Activated CD4-positive, alpha-beta T cell treated with anti-CD3 and anti-CD28 coated beads for 1 hour (primary cell): Measurements from ENCODE around the gene ABCG2.

Experiments
- DNase-seq: peaks from one replicate; pipeline ENCODE4 v3.0.0-alpha.2; 2020

ABCG2 gene

DNA sequence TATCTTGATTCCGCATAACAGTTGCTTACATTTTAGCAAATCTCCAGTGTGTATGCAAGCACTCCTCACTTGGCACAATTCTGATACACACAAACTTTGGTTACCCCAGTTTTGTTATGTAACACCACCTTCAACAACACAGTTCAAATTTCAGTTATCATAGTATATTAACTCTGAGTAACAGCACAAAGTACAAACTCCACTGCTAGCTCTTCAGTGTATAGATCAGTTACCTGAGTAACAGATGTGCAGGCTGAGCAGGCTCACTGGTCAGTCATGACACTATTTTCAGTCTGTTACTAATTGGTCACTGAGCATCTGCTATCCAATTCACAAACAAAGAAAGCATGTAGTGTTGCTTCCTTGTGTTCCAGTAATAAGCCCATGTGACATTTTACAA, 95.6 kb downstream of the ABCG2 start:
- no peak for DNase-seq

GRCh38 chr4:88062311-88062710, 96.1 kb downstream of the ABCG2 start:
- no peak for DNase-seq

DNA sequence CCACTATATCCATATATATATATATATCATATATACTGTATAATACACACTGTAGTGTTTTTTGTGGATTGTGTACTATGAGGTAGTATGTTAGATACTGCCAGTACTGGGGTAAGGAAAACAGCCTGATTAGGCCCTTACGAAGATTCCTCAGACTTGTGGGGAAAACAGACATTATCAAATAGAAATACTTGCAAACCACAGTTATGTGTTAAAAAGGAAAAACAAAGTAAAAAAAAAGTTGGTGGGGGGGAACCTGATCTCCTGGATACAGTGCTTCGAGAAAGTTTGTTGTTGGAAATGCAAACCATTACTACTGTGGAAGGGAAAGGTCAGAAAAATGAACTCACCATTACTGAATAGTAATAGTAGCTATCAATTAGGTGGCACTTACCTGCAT, 98.0 kb downstream of the ABCG2 start:
- no peak for DNase-seq

- DNase-seq: no peak
Observed at GRCh38 chr4:88059766-88060165, 98.7 kb downstream of the ABCG2 start.

GRCh38 chr4:88058295-88058694, 100.1 kb downstream of the ABCG2 start:
- no peak for DNase-seq

- DNase-seq: no peak
Observed at GRCh38 chr4:88054901-88055300, 103.5 kb downstream of the ABCG2 start.

- DNase-seq: no peak
Observed at GRCh38 chr4:88054229-88054628, 104.2 kb downstream of the ABCG2 start.

DNA sequence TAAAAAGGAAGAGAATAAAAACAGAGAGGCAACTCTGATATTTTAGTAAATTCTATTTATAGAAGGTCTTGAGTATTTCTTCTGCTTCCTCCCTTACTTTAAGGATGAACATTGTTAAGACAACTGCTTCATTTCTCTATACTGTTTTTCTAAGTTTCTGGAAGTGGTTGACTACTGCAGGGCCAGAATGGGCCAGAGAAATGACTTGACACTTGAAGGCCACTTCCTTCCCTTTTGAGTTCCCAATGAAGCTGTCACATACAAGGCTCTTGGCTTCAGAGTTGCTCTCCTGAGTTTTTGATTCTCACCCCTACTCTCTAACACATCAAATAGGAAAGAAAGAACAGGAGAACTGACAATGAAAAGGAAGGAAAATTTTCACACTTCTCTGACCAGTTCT, 113.4 kb downstream of the ABCG2 start:
- DNase-seq: no peak

DNA sequence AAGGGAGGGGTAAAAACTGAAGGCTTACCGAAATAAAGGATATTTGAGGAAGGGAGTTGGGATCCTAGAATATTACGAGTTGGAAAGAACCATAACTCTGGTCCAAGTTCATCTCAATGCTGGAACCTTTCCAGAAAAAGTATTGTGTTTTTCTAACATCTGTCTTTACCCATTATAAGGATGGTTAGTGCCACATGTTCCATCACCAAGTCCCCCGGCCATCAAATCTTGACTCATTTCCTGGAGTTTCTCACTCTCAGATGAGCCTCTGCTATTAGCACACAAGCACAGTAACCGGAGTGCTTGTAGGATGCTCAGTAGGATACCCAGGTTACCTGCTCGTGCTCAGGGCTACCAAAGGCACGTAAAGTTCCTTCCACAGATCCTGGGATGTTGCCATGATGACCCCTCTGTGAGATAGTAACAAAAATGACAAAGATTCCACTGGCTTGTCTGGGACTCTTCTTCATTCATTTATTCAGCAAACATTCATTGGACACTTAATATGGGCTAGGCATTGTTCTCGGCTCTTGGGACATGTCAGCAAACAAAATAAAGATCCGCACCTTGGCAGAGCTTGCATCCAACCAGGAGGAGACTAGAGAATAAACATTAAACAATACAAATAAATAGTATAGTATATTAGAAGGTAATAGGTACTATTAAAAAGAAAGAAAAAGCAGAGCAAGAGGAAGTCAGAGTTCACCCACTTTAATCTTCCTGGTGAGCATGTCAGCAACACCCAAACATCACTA, 114.7 kb downstream of the ABCG2 start:
- no peak for DNase-seq

DNA sequence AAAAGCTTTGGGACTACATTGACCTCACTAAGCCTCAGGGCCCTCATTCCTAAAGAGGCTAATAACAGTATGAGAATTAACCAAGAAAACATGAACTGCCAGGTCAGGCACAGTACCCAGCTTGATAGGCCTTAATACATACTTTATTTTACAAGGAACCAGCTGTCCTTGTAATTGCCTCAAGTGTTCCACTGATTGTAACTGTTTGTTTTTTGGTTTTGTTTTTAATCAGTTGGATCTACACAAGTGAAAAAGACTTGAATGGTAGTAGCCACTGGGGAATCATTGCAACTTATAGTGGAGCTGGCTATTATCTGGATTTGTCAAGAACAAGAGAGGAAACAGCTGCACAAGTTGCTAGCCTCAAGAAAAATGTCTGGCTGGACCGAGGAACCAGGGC, 115.4 kb downstream of the ABCG2 start:
- no peak for DNase-seq

DNA sequence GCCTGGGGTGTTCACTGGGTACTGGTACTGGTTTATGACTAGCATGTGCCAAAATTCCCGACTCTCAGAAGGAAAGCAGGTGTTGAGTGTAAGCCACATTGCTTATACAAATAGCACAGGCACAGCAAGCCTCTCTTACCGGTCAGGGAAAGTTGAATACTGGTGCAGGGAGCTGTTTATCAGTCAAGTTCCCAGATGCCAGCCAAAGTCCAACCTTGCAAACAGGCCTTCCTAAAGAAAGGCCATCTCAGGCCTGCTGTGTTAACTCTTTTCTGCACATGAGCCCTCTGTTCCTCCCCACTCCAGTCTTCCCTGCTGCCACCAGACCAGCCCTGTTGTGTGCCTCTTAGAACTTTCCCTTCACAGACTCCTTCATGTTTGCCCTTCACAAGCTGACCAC, 116.8 kb downstream of the ABCG2 start:
- DNase-seq: no peak

GRCh38 chr4:88040707-88041106, 117.7 kb downstream of the ABCG2 start:
- no peak for DNase-seq
